Gastrocnemius medialis (tissue), 4 donors: ENCODE results near the gene TMEM150A.

ENCODE experiments used
- CTCF ChIP-seq, 5 experiments: fragments of 450-650 bp in 3 of 5; fragments of 200-600 bp in 2 of 5; sonication (generic) in 2 of 5; IDR thresholded peaks in 4 of 5; conservative IDR thresholded peaks in 1 of 5; 1 replicate in 4 of 5; 2 replicates in 1 of 5; pipeline ENCODE4 v1.5.1; 2016 to 2019; ENCODE audit warnings: antibody characterized with exemption in 5 of 5, mild to moderate bottlenecking in 3 of 5, moderate library complexity in 3 of 5
- POLR2A ChIP-seq, 2 donors: fragments of 450-650 bp; IDR thresholded peaks; one replicate each; pipeline ENCODE4 v1.6.1; 2017; ENCODE audit warnings: antibody characterized with exemption in 2 of 2, mild to moderate bottlenecking in 2 of 2, moderate library complexity in 2 of 2

DNA sequence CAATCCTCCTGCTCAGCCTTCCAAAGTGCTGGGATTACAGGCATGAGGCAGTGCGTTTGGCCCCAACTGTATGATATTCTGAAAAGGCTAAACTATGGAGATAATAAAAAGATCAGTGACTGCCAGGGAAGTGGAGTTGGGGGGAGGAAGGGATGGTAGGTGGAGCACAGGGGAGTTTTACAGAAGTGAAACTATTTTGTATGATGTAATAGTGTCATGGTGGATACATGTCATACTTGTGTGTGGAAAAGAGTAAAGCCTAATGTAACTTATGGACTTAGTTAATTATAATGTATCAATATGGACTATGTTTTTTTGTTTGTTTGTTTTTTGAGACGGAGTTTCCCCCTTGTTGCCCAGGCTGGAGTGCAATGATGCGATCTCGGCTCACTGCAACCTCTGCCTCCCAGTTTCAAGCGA, 38.3 kb downstream of the TMEM150A start:
- no peak for TF ChIP-seq CTCF (IDR thresholded peaks at IDR 0.05 in 4 of 5, conservative IDR thresholded peaks at IDR 0.05 in 1 of 5)
- TF ChIP-seq POLR2A (IDR thresholded peaks at IDR 0.05) = no peak
